Measurements from ENCODE around the gene SNX20. TPM values are rescaled to one million over a fixed set of nuclear protein-coding genes. Genes with fewer than 3 reads are reported as not detected.
A peak's percentile ranks its signal among the peaks of the same experiment; 100 is the strongest.

Gene SNX20
- total RNA-seq, 4 donors from 2014 or later = 0.81 to 2.1 (median 1.2) TPM

GRCh38 chr16:50709980-50710379 lies 28.9 kb upstream of the SNX20 start:
- 98% methylated on average over 5 of the region's 5 CpGs for WGBS
- TF ChIP-seq POLR2AphosphoS5 (IDR thresholded peaks at IDR 0.05) (no peak), CTCF (IDR thresholded peaks at IDR 0.05) (no peak), POLR2A (IDR thresholded peaks at IDR 0.05) (no peak), EP300 (IDR thresholded peaks at IDR 0.05) (no peak)
- Histone ChIP-seq H3K36me3 (peaks cover 4% of the 10 kb centered on the region), H3K9me3 (no peaks in the 10 kb centered on the region), H3K27ac (no peak overlapping the region), H3K27me3 (no peaks in the 10 kb centered on the region), H3K4me3 (no peak overlapping the region), H3K4me1 (peaks cover 8% of the 10 kb centered on the region)
- no peak for DNase-seq (ENCODE audit: low spot score in 2 of 2)

- Histone ChIP-seq H3K9me3 (no peaks in the 10 kb centered on the region), H3K36me3 (peaks cover 4% of the 10 kb centered on the region), H3K27ac (no peak overlapping the region), H3K4me1 (peaks cover 8% of the 10 kb centered on the region), H3K4me3 (no peak overlapping the region), H3K27me3 (no peaks in the 10 kb centered on the region)
- 80% methylated on average over 8 of the region's 8 CpGs for WGBS
- DNase-seq (ENCODE audit: low spot score in 2 of 2) = no peak
- TF ChIP-seq POLR2AphosphoS5 (IDR thresholded peaks at IDR 0.05) (no peak), POLR2A (IDR thresholded peaks at IDR 0.05) (no peak), EP300 (IDR thresholded peaks at IDR 0.05) (no peak), CTCF (IDR thresholded peaks at IDR 0.05) (no peak)
Measured at GRCh38 chr16:50709061-50709684, 28.1 kb upstream of the SNX20 start.

GRCh38 chr16:50708373-50709060 lies 27.4 kb upstream of the SNX20 start:
- Histone ChIP-seq H3K4me3 (no peak overlapping the region), H3K9me3 (no peaks in the 10 kb centered on the region), H3K27me3 (no peaks in the 10 kb centered on the region), H3K27ac (peak overlapping the region; percentile 35), H3K36me3 (peaks cover 4% of the 10 kb centered on the region), H3K4me1 (peaks cover 8% of the 10 kb centered on the region)
- WGBS = 72% methylated on average over 6 of the region's 10 CpGs
- TF ChIP-seq POLR2A (IDR thresholded peaks at IDR 0.05) (no peak), POLR2AphosphoS5 (IDR thresholded peaks at IDR 0.05) (no peak), EP300 (IDR thresholded peaks at IDR 0.05) (no peak), CTCF (IDR thresholded peaks at IDR 0.05) (no peak)
- no peak for DNase-seq (ENCODE audit: low spot score in 2 of 2)

GRCh38 chr16:50706250-50706649 lies 25.1 kb upstream of the SNX20 start:
- Histone ChIP-seq H3K4me1 (peaks cover 8% of the 10 kb centered on the region), H3K27ac (no peak overlapping the region), H3K27me3 (no peaks in the 10 kb centered on the region), H3K36me3 (peaks cover 4% of the 10 kb centered on the region), H3K4me3 (no peak overlapping the region), H3K9me3 (no peaks in the 10 kb centered on the region)
- TF ChIP-seq POLR2AphosphoS5 (IDR thresholded peaks at IDR 0.05) = no peak
- WGBS = 76% methylated on average over 3 of the region's 3 CpGs
- DNase-seq (ENCODE audit: low spot score in 2 of 2) = no peak

- Histone ChIP-seq H3K9me3 (no peaks in the 10 kb centered on the region), H3K36me3 (peaks cover 2% of the 10 kb centered on the region), H3K27me3 (no peaks in the 10 kb centered on the region), H3K4me3 (no peak overlapping the region), H3K4me1 (peaks cover 9% of the 10 kb centered on the region), H3K27ac (peak overlapping the region; percentile 16)
- WGBS = 72% methylated on average over 5 of the region's 5 CpGs
- TF ChIP-seq EP300 (IDR thresholded peaks at IDR 0.05) (no peak), CTCF (IDR thresholded peaks at IDR 0.05) (no peak), POLR2A (IDR thresholded peaks at IDR 0.05) (no peak), POLR2AphosphoS5 (IDR thresholded peaks at IDR 0.05) (no peak)
- no peak for DNase-seq (ENCODE audit: low spot score in 2 of 2)
Measured at GRCh38 chr16:50705436-50706110, 24.5 kb upstream of the SNX20 start.

Measured in suprapubic skin (tissue), 4 donors.